ENCODE results near the gene CLEC4F. TPM values are rescaled to one million over a fixed set of nuclear protein-coding genes. Genes with fewer than 3 reads are reported as not detected.
"Not testable (repeated sequence)": the region's sequence is repeated elsewhere in the genome, so short reads cannot be mapped to it uniquely, and the experiment has no call there.

The CLEC4F gene
- total RNA-seq, 1 donor from 2014 or later = not detected

DNA sequence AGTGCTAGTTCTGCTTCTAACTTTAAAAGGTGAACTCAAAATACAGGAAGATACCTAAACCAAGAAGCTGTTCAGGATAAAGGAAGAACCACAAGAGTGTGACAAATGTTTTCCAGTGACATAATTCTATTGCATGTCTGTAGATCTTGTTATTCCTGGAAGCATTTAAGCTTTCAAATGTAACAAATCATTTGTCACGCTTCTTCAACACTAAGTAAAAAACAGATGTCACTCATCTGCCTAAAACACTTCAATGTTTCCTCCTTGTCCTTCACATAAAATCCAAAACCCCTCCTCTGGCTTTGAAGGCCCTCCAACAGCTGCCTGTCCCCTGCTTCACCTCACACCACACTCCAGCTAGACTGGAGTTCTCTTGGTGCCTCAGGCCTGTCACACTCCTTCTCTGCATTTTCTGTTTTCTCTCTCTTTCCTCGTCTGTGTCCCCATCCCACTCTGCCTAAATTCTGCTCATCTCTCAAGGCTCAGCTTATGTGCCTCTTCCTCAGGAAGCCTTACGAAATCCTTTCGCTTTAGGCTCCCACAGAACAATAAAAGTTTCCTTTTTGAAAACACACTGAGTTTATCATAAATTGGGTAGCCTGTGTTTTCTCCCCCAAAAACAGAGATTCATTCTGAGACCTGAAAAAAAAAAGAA, 6.4 kb upstream of the CLEC4F start:
- no peak for ATAC-seq

DNA sequence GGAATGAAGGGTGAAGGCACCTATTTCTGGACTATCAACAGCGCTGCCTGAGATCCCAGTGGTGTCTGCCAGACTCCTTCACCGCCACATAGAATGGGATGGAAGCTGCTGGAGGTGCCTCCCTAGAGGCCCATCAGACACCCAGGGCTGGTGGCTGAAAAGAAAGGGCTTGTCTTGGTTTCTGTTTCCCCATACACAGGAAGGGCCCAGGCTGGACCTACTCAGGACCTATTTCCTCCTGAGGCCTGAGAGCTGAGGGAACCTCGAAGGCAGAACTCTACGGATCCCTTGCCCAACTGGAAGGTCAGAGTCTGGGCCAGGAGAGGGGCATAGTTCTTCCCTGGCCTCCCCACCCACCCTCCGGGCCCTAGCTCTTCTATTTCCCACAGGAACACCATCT, 2.9 kb upstream of the CLEC4F start:
- no peak for ATAC-seq

- ATAC-seq = no peak
These were observed 2.4 kb upstream of the CLEC4F start for GRCh38 chr2:70822843-70823242.

DNA sequence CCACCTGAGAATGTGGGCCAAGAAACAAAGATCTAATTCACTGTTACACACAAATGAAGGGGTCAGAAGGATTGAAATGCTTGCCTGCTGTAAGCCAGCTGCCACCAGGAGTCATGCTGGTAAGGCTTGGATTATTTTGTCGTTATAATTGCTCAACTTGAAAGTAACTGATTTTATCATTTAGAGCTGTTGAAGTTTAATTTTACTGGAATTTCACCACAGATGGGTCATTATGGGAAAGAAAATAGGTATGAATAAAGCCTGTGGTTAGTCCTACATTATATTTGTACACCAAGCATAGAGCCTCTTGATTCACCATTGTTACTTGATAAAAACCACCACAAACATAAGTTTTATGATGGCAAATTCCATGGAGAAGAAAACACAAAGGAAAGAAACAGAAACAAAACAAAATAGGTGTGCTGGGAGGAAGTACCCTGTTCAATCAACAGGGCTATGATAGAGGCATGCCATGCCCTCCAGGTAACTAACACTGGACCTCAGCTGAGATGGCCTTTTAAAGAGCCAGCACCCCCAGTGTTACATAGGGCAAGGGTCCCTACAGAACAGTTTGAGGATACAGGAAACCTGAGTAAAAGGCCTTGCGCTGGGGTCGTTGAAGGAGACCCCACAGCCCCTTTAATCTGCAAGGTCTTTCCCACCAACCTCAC, 3.0 kb downstream of the CLEC4F start:
- ATAC-seq = no peak

- no peak for ATAC-seq
These were observed 3.7 kb downstream of the CLEC4F start for GRCh38 chr2:70816726-70817125.

DNA sequence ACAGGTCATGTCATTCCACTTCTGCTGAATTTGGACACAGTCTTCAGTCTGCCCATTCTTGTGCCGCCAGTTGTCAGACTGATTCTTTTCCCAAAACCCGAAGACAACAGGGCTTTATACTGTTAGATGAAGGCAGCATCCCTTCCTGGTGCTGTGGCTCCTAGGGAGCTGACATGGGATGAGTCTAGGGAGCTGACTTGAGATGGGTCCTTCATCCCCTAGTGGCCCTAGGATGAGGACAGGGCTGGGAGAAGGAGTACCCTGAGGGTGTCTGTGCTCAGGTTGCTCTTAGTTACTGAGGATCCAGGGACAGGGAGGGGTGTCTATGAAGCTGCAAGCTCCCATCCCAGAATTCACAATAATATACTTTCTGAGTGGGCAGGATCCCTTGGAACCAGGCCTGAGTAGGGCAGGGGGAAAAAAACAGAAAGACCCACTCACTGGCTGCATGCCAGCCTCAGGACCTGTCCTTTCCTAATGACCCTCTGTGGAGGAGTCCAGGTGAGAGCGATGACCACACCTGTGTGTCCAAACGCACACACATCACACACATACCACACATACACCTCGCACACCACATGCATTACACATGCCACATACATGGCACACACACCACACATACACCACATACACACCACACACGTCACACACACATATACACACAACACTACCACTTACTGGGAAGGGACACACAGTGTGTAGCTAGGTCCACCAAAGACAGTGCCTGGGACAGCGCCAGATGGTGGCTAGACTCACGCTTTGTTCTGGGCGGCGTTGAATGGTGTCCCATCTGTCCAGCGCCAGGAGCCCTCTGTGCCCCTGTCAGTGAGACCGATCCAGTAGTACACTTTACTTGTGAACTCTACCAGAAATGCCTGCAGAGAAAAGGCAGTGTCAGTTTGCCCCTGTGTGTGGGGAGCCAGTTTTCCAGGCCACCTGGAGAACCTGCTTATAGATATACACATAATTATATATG, 11.1 kb downstream of the CLEC4F start:
- no peak for ATAC-seq

DNA sequence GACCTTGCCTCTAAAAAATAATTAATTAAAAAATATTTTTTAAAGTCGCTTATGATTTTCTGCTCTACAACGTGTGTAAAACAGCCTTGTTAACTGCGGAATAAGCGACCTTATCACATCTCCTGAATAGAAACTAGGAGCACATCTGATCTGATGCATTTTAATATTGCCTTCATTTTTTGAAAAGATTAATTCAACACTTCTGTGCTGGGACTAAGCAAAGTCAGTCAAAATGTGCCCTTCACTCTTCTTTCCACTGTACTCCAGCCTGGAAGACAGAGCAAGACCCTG, 12.6 kb downstream of the CLEC4F start:
- ATAC-seq = no peak

GRCh38 chr2:70807102-70807827, 13.1 kb downstream of the CLEC4F start:
- no peak for ATAC-seq

DNA sequence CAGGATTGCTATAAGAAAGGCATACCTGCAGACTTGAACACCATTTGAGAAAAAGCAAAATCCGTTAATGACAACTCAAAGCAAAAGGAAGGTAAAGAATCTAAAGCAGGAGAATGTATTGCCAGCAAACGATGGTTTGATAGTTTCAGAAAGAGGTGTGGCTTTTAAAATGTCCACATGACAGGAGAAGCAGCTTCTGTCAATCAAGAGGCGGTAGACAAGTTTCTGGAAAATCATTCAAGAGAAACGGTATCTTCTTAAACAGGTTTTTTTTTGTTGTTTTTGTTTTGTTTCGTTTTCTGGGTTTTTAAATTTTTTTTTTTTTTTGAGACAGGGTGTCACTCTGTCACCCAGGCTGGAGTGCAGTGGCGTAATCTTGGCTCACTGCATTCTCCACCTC, 13.8 kb downstream of the CLEC4F start:
- ATAC-seq = no peak

GRCh38 chr2:70806013-70806412, 14.4 kb downstream of the CLEC4F start:
- ATAC-seq = no peak

- no peak for ATAC-seq
These were observed 18.7 kb downstream of the CLEC4F start for GRCh38 chr2:70801607-70802263.

- ATAC-seq = no peak
These were observed 20.7 kb downstream of the CLEC4F start for GRCh38 chr2:70799706-70800105.

DNA sequence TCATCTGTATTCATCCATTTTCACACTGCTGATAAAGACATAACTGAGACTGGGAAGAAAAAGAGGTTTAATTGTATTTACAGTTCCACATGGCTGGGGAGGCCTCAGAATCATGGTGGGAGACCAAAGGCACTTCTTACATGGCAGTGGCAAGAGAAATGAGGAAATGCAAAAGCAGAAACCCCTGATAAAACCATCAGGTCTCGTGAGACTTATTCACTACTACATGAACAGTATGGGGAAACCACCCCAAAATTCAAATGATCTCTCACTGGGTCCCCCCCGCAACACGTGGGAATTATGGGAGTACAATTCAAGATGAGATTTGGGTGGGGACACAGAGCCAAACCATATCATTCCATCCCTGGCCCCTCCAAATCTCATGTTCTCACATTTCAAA, 22.4 kb downstream of the CLEC4F start:
- not testable (repeated sequence) for ATAC-seq

- ATAC-seq = no peak
These were observed 22.9 kb downstream of the CLEC4F start for GRCh38 chr2:70797506-70797905.

- ATAC-seq = no peak
These were observed 24.1 kb downstream of the CLEC4F start for GRCh38 chr2:70796262-70796661.

DNA sequence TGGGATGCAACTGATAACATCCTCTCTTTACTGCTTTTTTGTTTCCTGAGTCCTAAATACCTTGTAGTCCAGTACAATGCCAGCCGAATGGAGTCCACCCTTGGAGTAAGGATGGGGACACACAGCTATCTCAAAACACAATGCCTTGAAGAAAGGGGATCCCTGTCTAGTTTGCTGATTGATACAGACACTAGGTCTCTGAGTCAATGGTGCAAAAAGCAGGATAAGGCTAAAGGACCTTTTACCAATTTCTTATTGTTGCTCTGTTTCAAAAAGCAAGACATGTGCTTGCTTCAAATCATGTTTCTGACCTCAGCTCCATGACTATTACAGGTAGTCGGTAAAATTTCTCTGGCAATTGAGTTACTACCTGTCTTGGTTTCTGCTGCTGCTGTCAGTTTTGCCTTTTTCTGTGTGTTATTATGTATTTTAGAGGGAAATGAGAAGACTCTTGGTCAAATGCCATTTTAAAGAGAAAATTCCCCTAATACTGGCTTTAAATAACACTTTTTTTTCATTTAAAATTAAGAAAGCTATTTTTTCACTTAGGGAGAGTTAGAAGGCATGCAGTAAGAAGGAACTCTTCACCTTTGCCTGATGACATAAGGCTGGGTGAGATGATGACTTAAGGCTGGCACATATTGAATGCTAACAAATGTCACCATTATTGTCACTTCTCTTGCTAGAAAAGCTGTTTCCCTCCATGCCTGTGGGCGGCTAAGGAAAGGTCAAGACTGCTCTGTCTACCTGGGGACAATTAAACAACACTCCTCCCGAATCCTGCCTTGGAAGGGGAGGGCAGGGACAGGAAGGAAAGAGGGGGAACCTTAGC, 25.0 kb downstream of the CLEC4F start:
- no peak for ATAC-seq

GRCh38 chr2:70793450-70793849, 26.9 kb downstream of the CLEC4F start:
- ATAC-seq = no peak

DNA sequence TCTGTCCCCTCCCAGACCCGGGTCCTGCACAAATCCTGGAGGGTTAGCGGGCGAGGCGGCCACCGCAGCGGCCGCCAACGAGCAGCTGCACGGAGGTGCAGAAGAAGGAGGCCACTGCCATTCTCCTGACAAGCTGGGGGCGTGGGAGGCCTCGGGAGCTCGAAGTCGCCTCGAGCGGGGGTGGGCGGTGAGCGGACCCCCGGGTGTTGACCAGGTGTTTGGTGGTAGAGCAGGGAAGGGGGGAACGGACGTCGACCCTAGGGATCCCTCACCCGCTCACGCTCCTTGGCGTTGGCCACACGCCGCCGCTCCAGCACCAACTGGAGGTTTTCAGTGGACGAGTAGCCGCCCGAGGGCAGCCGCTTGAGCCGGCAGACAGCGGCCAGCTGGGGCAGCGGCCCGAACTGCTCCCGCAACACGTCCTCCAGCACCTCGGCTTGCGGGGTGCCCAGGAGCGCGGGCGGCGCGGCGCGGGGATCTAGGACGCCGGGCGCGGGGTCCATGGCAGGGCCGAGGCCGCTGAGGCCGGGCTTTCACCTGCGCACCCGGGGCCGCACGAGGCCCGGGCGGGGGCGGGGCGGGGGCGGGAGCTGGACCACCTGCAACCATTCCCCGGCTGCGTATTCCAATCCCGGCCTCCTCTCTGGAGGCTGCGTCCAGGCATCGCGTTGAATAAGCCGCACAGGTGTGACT, 30.1 kb downstream of the CLEC4F start, which contains the start of gene FIGLA:
Gene FIGLA (minus strand): TSS at position 508 of the 693 bp plus-strand sequence. CDS start 5 bp downstream, at position 503.
- ATAC-seq = no peak

DNA sequence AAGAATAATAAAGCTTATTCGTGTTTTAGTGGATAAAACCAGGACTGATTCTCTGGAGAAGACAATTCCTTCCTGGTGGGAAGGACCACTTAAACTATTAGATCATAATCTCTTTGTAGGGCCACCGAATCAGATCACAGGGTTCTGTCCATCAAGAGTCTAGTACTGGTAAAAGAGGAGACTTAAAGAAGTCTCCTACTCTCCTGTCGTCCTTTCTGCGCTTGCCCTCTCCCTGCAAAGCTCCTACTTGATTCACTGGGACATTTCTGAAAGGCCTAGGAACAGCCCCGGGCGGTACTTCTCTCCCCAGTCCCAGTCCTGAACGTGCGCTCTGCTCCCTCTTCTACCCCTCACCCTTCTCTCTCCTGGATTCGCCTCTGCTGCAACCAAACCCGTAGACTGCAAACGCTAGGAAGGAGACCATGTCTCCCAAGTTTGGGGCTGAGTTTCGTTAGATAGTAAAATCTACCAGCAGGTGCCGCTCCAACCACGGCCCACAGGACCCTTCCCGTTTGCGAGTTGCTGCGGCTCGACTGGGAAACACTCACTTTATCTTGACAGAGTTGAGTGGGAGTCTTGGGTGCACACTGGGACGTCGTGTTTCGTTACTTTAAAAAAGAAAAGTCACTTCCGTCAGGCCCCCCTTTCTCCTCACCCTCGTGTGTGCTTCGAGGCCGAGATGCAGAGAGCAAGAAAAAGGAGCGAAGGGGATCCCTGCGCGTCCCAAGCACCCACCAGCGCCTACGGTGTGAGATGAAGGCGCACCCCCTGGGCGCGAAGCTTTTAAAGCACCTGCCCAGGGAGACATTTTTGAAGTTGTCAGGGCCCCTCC, 30.9 kb downstream of the CLEC4F start:
- peak; percentile 52 for ATAC-seq

Measured in esophagus mucosa (tissue), 1 donor.